GM12874 (cell line): ENCODE data around the gene COL4A2.

Source experiments
- TF ChIP-seq, protein P1 (sequence below): IDR thresholded peaks from 2 replicates; pipeline ENCODE4 v1.5.1; 2011; ENCODE audit warnings: low read depth, mild to moderate bottlenecking, control low read depth, low read length, moderate library complexity; ENCODE audit not compliant: insufficient read depth

Gene COL4A2

DNA sequence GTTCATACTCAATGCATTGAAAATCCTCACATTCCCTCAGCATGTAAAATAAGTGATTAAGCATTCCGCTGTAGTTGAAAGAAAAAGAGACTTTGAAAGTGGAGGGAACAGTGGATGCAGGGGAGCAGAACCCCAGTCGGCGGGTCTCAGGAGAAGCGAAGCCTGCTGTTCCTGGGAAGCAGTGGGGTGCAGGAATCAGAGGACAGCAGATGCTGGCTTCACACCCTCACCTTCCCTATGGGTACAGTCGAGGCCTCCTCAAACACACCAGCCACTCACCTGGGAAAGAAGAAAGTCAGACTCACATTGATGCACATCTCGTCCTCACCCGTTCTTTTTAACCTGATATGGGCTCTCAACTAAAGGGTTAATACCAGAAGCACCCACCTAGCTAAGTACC, 38.2 kb downstream of the COL4A2 start:
- TF ChIP-seq, protein P1, sequence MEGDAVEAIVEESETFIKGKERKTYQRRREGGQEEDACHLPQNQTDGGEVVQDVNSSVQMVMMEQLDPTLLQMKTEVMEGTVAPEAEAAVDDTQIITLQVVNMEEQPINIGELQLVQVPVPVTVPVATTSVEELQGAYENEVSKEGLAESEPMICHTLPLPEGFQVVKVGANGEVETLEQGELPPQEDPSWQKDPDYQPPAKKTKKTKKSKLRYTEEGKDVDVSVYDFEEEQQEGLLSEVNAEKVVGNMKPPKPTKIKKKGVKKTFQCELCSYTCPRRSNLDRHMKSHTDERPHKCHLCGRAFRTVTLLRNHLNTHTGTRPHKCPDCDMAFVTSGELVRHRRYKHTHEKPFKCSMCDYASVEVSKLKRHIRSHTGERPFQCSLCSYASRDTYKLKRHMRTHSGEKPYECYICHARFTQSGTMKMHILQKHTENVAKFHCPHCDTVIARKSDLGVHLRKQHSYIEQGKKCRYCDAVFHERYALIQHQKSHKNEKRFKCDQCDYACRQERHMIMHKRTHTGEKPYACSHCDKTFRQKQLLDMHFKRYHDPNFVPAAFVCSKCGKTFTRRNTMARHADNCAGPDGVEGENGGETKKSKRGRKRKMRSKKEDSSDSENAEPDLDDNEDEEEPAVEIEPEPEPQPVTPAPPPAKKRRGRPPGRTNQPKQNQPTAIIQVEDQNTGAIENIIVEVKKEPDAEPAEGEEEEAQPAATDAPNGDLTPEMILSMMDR = no peak

DNA sequence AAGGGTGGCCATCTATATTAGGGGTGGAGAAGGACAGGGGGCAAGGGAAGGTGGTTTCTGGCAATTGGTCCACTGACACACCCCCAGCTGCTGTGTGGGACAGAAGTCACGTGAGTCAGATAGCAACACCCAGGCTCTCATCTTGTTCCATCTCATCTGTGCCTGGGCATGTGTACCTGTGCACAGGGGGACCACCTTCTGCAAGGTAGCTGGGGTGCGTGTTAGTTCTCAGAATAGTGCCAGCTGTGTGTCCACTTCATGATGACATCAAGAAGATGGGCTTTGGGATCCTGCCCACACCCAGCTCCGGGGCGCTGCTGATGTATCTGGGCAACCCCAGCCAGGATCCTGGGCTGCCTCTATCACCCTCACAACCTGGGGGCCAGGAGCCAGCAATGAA, 38.6 kb downstream of the COL4A2 start:
- TF ChIP-seq, protein P1 = no peak

DNA sequence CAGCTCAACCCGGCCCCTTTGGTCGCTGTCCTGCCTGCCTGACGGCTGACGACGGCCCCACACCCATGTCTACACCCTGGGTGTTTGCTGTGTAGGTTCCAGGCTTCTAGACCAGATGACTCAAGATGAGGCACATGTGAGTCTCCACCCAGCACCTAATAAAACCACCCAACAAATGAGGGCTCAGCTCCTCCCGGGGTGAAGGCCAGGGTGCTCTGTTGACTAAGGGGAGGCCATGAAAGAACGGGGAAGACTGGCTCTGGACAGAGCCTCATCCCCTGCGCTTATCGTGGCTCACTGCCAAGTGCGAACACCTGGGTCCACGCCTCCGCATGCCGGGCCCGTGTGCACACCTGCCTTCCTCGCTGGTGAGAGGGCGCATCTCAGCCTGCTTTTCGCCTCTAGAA, 39.6 kb downstream of the COL4A2 start:
- TF ChIP-seq, protein P1 = no peak

DNA sequence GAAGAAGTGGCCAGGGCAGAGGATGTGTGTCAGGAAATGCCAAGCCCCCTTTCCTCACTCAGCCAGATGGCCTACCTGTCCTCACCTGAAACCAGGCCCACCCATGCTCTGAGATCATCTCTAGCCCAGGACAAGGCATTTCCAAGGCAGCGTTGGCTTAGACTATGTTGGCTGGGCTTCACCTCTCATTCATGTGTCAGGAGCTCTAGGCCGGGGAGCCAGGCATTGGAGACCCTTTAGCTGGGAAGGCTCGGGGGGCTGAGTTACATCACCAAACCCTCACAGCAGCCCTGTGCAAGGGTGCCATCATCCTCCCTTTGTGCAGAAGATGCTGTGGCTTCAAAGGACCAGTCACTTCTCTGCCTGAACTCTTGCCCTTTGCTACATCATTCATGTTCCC, 40.0 kb downstream of the COL4A2 start:
- TF ChIP-seq, protein P1 = no peak

DNA sequence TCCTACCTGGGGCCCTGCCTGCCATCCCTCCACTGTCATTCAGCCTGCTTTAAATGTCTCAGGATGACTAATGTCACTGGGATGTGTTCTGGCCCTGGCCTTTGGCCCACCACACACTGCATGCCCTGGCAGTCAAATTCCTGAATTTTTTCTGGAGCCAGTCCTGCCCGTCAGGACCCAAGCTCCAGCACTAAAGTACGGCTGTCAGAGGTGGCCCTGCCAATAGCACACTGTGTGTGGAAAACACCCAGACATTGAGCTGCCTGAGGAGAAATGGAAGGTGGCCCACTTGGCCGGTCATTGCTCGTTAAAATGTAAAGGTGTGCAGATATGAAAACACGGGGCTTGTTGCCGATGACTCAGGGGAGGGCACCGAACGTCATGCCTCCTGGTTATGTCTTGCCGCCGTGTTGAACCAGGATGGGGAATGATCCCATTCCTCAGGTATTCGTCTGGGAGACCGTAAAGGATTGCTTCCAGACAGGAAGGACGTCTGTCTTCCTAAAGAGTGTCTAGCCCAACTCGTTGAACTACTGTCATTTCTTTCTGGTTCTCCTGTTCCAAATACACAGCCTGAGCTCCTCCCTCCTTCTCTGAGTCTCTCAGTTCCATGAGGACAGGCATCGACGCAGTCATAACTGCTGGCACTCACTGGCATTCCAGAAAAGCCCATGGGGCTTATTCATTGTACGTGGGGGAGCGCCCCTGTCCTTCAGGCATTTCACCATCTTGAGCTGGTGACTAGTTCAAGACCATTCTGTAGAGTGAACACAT, 40.6 kb downstream of the COL4A2 start:
- TF ChIP-seq, protein P1 = no peak

DNA sequence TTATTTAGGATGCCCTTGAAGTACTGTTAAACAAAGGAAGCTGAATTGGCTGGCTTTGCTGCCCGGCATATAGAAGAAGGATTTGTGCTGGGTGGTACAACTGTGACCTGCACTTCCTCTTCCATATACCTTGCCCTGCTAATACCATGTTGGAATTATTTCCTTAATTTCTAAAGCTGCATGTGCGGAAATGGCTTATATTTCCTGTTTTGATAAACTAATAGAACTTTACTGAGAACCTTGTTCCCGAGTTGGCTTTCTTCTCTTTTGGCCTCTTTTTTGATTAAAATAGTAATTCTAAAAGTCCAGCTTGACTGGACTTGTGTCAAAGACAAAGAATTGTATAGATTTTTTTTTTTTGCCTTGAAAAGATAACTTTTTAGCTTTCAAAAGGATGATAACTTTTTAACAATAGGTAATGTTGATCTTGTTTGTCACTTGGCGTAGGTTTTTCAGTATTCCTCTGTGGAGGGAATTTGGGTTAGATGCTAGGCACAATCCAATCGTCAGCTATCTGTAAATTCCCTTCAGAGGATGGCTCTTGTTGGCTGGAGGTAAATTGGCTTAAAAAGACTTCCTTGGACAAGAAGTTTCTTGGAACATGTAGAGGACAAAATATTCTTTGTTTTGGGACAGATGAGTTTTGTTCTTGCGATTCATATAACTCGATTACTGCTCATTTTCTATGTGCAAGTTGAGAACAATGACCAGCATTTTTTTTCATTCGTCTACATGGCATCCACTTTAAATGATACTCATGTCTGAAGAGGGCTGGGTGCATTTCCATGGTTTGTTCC, 41.4 kb downstream of the COL4A2 start:
- TF ChIP-seq, protein P1 = no peak

DNA sequence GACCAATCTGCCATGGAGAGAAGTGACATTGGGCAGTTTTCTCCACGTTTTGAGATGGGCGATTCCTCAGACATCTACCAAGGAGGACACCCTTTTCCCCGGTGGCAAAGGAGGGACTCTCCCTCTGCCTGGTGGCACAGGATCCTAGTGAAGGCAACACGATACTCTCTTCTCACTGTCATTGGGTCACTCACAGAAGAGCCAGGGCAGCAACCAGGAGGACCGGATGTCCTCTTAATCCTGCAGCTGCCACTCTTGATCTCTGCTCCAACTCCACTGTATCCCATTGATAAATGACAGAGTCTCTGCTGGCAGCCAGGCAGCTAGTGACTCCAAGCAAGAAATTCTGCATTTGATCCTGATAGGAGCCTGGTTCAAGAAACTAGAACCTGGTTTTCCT, 42.2 kb downstream of the COL4A2 start:
- TF ChIP-seq, protein P1 = no peak
